Spleen (tissue), 11 donors: ENCODE measurements around the gene THSD4. TPM values are rescaled to one million over a fixed set of nuclear protein-coding genes. Genes with fewer than 3 reads are reported as not detected.
A peak's percentile ranks its signal among the peaks of the same experiment; 100 is the strongest.

ENCODE experiments used
- DNase-seq: peaks from one replicate; pipeline ENCODE4 v3.0.0-alpha.2; 2020
- H3K27ac ChIP-seq, 8 donors: fragments of 200-600 bp; sonication (generic) in 7 of 8; 1 replicate in 4 of 8; 2 replicates in 4 of 8; pipeline versions ENCODE4 v1.5.0 to v1.8.0; 2016 to 2021; ENCODE audit warnings: inconsistent platforms in 4 of 8, mild to moderate bottlenecking in 4 of 8, moderate library complexity in 1 of 8
- H3K27me3 ChIP-seq, 7 donors: fragments of 200-600 bp; sonication (generic) in 6 of 7; replicated peaks in 1 of 7; 1 replicate in 4 of 7; 2 replicates in 3 of 7; pipeline versions ENCODE4 v1.5.0 to v1.8.0; 2016 to 2021; ENCODE audit warnings: inconsistent platforms in 3 of 7, mild to moderate bottlenecking in 1 of 7
- H3K36me3 ChIP-seq, 6 donors: fragments of 200-600 bp; sonication (generic) in 5 of 6; 1 replicate in 4 of 6; 2 replicates in 2 of 6; pipeline versions ENCODE4 v1.5.0 to v1.8.0; 2016 to 2021; ENCODE audit warnings: inconsistent platforms in 2 of 6
- H3K4me1 ChIP-seq, 6 donors: fragments of 200-600 bp; sonication (generic) in 5 of 6; 1 replicate in 3 of 6; 2 replicates in 3 of 6; pipeline versions ENCODE4 v1.5.0 to v1.8.0; 2016 to 2021; ENCODE audit warnings: inconsistent platforms in 3 of 6
- H3K4me3 ChIP-seq, 8 donors: fragments of 200-600 bp; sonication (generic) in 7 of 8; 1 replicate in 4 of 8; 2 replicates in 4 of 8; pipeline versions ENCODE4 v1.5.0 to v1.8.0; 2016 to 2021; ENCODE audit warnings: inconsistent platforms in 4 of 8, mild to moderate bottlenecking in 4 of 8, moderate library complexity in 2 of 8
- H3K9me3 ChIP-seq, 8 donors: fragments of 200-600 bp; sonication (generic) in 7 of 8; 1 replicate in 4 of 8; 2 replicates in 4 of 8; pipeline versions ENCODE4 v1.5.0 to v1.8.0; 2016 to 2021; ENCODE audit warnings: inconsistent platforms in 4 of 8
- CTCF ChIP-seq, 11 experiments: fragments of 200-600 bp in 7 of 11; fragments of 450-650 bp in 4 of 11; sonication (generic) in 4 of 11; IDR thresholded peaks in 8 of 11; conservative IDR thresholded peaks in 3 of 11; 1 replicate in 7 of 11; 2 replicates in 4 of 11; pipeline versions ENCODE4 v1.4.0 to v1.8.0; 2016 to 2021; ENCODE audit warnings: antibody characterized with exemption in 11 of 11, inconsistent platforms in 4 of 11, mild to moderate bottlenecking in 1 of 11
- POLR2A ChIP-seq, 3 donors: fragments of 450-650 bp; IDR thresholded peaks; one replicate each; pipeline ENCODE4 v1.5.1; 2017; ENCODE audit warnings: antibody characterized with exemption in 3 of 3, mild to moderate bottlenecking in 1 of 3
- POLR2AphosphoS5 ChIP-seq, 3 donors: sonication (generic); formaldehyde crosslinking; IDR thresholded peaks; one replicate each; pipeline ENCODE4 v1.5.1; 2017; ENCODE audit warnings: antibody characterized with exemption in 3 of 3
- WGBS, 5 donors: extraction: QIAGEN DNeasy Blood & Tissue Kit in 3 of 5; methylation state at CpG; one replicate each; pipeline versions ENCODE4 v1.1.5 to v1.1.7; 2013 to 2018; 5-methylcytosine and 5-hydroxymethylcytosine counted together
- intact Hi-C: fragments of 100-400 bp; cut with DNase I; formaldehyde crosslinking; loops from one replicate; pipeline ENCODE4 v1.15.0; 2023; ENCODE audit warnings: low total_unique reads
- polyA plus RNA-seq, 3 donors: library from polyadenylated mRNA; stranded (reverse); fragments of 200-250 nt; gene quantifications; one replicate each; pipeline ENCODE4 v1.2.1, GENCODE V29; 2013
- total RNA-seq, 7 donors: library from RNA; depleted of rRNA in 3 of 7; stranded (reverse); fragments of >200 nt in 3 of 7; fragmentation: NEBNext Ultra II Directional in 4 of 7; extraction: Animal tissue kit (Norgen Biotek cat#: 25700) in 4 of 7; gene quantifications; one replicate each; pipeline versions ENCODE4 v1.1.0 to v1.2.1, GENCODE V29; 2016 to 2021
- donor health status: healthy with polysubstance abuse.
- donor health status: DM: no; HTN: no; CAD: no; lungs with moderate emphysema.
- donor health status: DM: no; HTN: no; CAD: no.
- donor health status: Bipolar disorder and iron deficiency.
- donor health status: healthy.
- donor health status: DM: no; HTN: no; CAD: no.
- donor health status: DM: yes; HTN: yes; CAD: no.

Gene THSD4
- total and polyA plus RNA-seq, 10 donors = 0.29 to 11.3 (median 3.4) TPM

DNA sequence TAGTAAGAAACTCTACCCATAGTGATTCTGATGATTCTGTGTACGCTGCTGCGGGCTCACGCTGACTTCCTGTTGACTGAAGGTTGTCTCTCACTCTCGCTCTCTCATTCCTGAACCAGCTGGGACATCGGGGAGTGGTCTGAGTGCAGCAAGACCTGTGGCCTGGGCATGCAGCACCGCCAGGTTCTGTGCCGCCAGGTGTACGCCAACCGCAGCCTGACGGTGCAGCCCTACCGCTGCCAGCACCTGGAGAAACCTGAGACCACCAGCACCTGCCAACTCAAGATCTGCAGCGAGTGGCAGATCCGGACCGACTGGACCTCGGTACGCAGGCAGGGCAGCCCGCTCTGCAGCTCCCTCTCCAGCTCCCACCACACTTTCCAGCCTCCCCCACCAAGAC lies 631.4 kb downstream of the THSD4 start:
- Histone ChIP-seq H3K4me3 (no peak overlapping the region), H3K27ac (no peak overlapping the region), H3K36me3 (no peaks in the 10 kb centered on the region), H3K27me3 (peaks cover 0 to 7% (median 0%) of the 10 kb centered on the region in 7 donors), H3K4me1 (no peaks in the 10 kb centered on the region), H3K9me3 (no peaks in the 10 kb centered on the region)
- WGBS, 5 donors = 85 to 91% (median 90%) methylated on average over 15 to 17 of the region's 17 CpGs
- no peak for DNase-seq
- intact Hi-C loops = loop anchor here (5.0 kb wide), 1 partner anchor 411 kb away; no protein-coding TSS in a partner anchor
- TF ChIP-seq POLR2AphosphoS5 (IDR thresholded peaks at IDR 0.05) (peak in 1 of 3 donors; percentile 16), POLR2A (IDR thresholded peaks at IDR 0.05) (no peak), CTCF (IDR thresholded peaks at IDR 0.05 in 8 of 11, conservative IDR thresholded peaks at IDR 0.05 in 3 of 11) (no peak)

DNA sequence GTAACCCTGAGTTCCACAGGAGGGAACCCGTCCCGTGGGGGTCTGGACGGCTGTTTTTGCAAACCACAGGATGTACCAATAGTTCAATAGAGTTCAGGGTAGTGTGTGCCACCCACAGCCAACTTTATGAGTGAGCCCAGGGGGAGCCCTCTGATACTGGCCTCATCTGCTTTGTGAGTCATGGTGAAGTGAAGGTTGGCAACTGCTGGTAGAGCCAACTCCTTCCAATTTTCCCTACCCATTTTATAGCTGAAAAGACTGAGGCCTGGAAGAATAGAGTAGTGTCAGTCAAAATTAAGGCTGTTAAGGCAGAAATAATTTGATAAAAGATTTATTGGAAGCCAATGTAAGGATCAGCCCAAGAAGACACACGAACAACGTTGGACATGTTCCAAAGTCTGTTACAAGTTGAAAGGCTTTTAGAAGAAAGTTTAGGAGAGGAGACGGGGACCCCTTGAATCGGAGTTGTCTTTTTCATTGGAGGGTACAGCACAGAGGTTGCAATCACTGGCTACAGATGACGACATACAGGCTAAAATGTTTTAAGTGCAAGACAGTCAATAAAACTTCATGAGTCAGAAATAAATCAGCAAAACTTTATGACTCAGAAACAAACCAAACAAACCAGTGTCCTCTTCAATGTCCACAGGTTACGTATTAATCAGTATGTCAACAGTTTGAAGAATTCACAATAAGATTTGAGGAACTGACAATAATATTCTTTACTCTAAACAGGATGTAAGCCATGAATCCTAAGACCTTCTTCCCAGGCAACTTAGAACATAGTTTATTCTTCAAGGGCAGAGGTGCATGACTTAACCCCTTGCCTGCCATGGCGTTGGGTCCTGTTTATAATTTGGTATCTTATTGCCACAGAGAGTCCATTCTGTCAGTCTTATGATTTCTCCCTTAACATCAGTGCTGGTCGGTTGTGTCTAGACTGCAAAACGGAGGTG lies 632.1 kb downstream of the THSD4 start:
- intact Hi-C loops = loop anchor here (5.0 kb wide), 1 partner anchor 410 kb away; no protein-coding TSS in a partner anchor

GRCh38 chr15:71748293-71748718 lies 633.0 kb downstream of the THSD4 start:
- DNase-seq = no peak
- TF ChIP-seq POLR2AphosphoS5 (IDR thresholded peaks at IDR 0.05) (no peak), POLR2A (IDR thresholded peaks at IDR 0.05) (no peak), CTCF (IDR thresholded peaks at IDR 0.05 in 8 of 11, conservative IDR thresholded peaks at IDR 0.05 in 3 of 11) (no peak)
- Histone ChIP-seq H3K4me3 (no peak overlapping the region), H3K4me1 (no peaks in the 10 kb centered on the region), H3K27me3 (peaks cover 0 to 7% (median 0%) of the 10 kb centered on the region in 7 donors), H3K9me3 (no peaks in the 10 kb centered on the region), H3K36me3 (no peaks in the 10 kb centered on the region), H3K27ac (no peak overlapping the region)
- WGBS, 5 donors = 83 to 91% (median 89%) methylated on average over 16 of the region's 16 CpGs
- intact Hi-C loops = loop anchor here (5.0 kb wide), 1 partner anchor 409 kb away; no protein-coding TSS in a partner anchor

More for the DNA sequence above, 632.1 kb downstream of the THSD4 start:
- H3K27me3 ChIP-seq = peaks cover 0 to 7% (median 0%) of the 10 kb centered on the region in 7 donors
- H3K27ac ChIP-seq = no peak overlapping the region
- no peaks in the 10 kb centered on the region for H3K36me3 ChIP-seq
- TF ChIP-seq POLR2AphosphoS5 (IDR thresholded peaks at IDR 0.05) = no peak
- TF ChIP-seq POLR2A (IDR thresholded peaks at IDR 0.05) = no peak
- WGBS, 5 donors = 65 to 79% (median 71%) methylated on average over 12 of the region's 12 CpGs
- no peaks in the 10 kb centered on the region for H3K9me3 ChIP-seq
- H3K4me3 ChIP-seq = no peak overlapping the region
- H3K4me1 ChIP-seq = no peaks in the 10 kb centered on the region
- no peak for DNase-seq

DNA sequence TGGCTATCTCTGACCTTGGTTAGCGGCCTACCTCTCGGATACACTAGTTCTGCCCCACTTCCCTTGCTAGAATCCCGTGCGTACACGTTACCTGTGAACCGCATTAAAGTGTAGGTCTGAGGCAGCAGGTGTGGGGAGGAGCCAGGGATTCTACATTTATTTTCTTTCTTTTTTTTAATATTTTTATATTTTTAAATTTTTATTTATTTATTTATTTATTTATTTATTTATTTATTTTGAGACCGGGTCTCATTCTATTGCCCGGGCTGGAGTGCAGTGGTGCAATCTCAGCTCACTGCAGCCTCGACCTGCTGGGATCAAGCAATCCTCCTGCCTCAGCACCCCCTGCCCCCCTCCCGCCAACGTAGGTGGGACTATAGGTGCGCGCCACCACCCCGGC lies 634.2 kb downstream of the THSD4 start:
- WGBS, 5 donors = 92 to 97% (median 95%) methylated on average over 14 of the region's 14 CpGs
- Histone ChIP-seq H3K27ac (no peak overlapping the region), H3K27me3 (peaks cover 0 to 7% (median 0%) of the 10 kb centered on the region in 7 donors), H3K36me3 (no peaks in the 10 kb centered on the region), H3K4me1 (no peaks in the 10 kb centered on the region), H3K4me3 (no peak overlapping the region), H3K9me3 (peaks cover 0 to 2% (median 0%) of the 10 kb centered on the region in 8 donors)
- intact Hi-C loops = loop anchor here (5.0 kb wide), 1 partner anchor 408 kb away; no protein-coding TSS in a partner anchor
- TF ChIP-seq POLR2A (IDR thresholded peaks at IDR 0.05) = no peak
- no peak for TF ChIP-seq POLR2AphosphoS5 (IDR thresholded peaks at IDR 0.05)
- no peak for DNase-seq

DNA sequence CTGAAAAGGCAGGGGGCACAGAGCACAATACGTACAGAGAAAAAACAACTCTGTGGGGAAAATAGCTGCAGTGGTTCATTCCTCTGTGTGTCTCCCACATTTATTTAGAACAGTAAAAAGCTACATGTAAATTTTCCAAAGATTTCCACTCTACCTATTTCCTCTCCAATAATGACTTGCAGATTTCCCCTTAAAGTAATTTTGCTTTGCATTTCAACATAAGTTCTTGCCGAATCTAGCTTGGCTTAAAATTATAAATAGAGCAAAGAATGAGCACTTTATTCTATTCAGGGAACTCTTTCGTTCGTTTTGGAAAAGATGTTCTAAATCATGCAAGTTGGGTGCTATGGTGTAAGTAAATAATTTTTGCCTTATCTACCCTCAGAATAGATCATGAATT lies 636.9 kb downstream of the THSD4 start:
- 58 to 74% (median 66%) methylated on average over 4 of the region's 4 CpGs for WGBS, 5 donors

More for the DNA sequence above, 636.9 kb downstream of the THSD4 start:
- DNase-seq = no peak
- no peak for TF ChIP-seq CTCF (IDR thresholded peaks at IDR 0.05 in 8 of 11, conservative IDR thresholded peaks at IDR 0.05 in 3 of 11)
- no peak for TF ChIP-seq POLR2AphosphoS5 (IDR thresholded peaks at IDR 0.05)
- no peak for TF ChIP-seq POLR2A (IDR thresholded peaks at IDR 0.05)
- Histone ChIP-seq H3K27me3 (peaks cover 0 to 7% (median 0%) of the 10 kb centered on the region in 7 donors), H3K4me3 (no peak overlapping the region), H3K4me1 (no peaks in the 10 kb centered on the region), H3K9me3 (peaks cover 0 to 9% (median 2%) of the 10 kb centered on the region in 8 donors), H3K36me3 (no peaks in the 10 kb centered on the region), H3K27ac (no peak overlapping the region)
- intact Hi-C loops = no loop called here
